ENCODE data around the gene KCNE4. TPM values are rescaled to one million over a fixed set of nuclear protein-coding genes. Genes with fewer than 3 reads are reported as not detected.
A peak's percentile ranks its signal among the peaks of the same experiment; 100 is the strongest.

KCNE4 gene, protein sequence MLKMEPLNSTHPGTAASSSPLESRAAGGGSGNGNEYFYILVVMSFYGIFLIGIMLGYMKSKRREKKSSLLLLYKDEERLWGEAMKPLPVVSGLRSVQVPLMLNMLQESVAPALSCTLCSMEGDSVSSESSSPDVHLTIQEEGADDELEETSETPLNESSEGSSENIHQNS
- total RNA-seq (11.0 and 25.3 TPM in 2 replicates), polyA plus RNA-seq (6.0 and 17.8 TPM in 2 replicates), polyA minus RNA-seq (ENCODE audit: low replicate concordance) (3.6 and 4.0 TPM in 2 replicates)
- polyA plus RNA-seq (2012) = 4.3 and 13.1 TPM in 2 replicates

DNA sequence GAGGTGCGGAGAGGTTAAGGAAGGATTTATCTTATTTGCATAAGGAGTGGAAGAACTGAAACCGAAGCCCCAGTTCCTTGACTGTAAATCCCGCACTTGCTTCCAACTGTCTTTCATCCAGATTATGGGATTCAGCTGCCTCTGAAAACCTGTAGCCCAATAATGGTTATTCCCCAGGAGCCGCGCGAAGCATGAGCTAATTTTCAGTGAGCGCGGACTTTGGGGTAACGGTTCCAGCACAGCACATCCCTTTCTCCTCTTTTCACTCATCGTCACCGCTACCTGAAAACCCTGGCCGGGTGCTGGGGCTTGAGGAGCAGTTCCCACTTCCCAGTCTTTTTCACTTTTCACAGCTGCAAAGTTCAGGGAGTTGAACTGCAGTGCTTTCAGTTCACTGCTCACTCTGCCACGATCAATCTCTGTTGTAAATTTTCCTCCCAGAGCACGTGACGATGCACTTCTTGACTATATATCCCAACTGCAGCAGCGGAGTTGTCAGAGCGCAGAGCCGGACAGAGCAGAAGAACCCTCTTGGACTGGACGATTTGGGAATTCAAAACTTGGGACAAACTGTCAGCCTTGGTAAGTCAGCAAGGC is at the start of gene KCNE4:
Gene KCNE4 (plus strand): TSS at position 498 of the 597 bp plus-strand sequence. CDS start 641 bp downstream, outside the sequence.
- peak within 1 kb of the TSS; percentile 88 for H3K27ac ChIP-seq (ENCODE audit: insufficient read depth, low read length)
- no peaks in the 10 kb centered on the region for H3K27me3 ChIP-seq (ENCODE audit: control insufficient read depth, insufficient read depth, low read length)
- no peaks in the 10 kb centered on the region for H3K36me3 ChIP-seq (ENCODE audit: control insufficient read depth, insufficient read depth, low read length)
- peaks cover 22% of the 10 kb centered on the region for H3K4me1 ChIP-seq (ENCODE audit: control insufficient read depth, extremely low read depth, insufficient read depth, low read length)
- peak within 1 kb of the TSS; percentile 79 for H3K9ac ChIP-seq (ENCODE audit: insufficient read depth, low read length)
- H3K79me2 ChIP-seq (ENCODE audit: control insufficient read depth, insufficient read depth, low read length) = peaks cover 29% of the 10 kb centered on the region
- peak; percentile 52 to 87 for DNase-seq (ENCODE audit: low read depth in 2 of 2)
- peak within 1 kb of the TSS; percentile 78 for H2AFZ ChIP-seq (ENCODE audit: low read length)
- H4K20me1 ChIP-seq (ENCODE audit: control insufficient read depth, extremely low read depth, insufficient read depth, low read length) = no peaks in the 10 kb centered on the region
- peak within 1 kb of the TSS; percentile 96 for H3K4me2 ChIP-seq (ENCODE audit: extremely low read depth, insufficient read depth, low read length)
- H3K9me3 ChIP-seq (ENCODE audit: control insufficient read depth, insufficient read depth, low read depth, low read length) = no peaks in the 10 kb centered on the region
- H3K4me3 ChIP-seq (replicated peaks in 1 of 4; ENCODE audit: control extremely low read depth in 1 of 4, insufficient read depth in 1 of 4, low read depth in 3 of 4, low read length in 4 of 4) = peak within 1 kb of the TSS; percentile 63 to 75 (median 70)
- no peak for TF ChIP-seq EZH2 (IDR thresholded peaks at IDR 0.05; ENCODE audit: low read length, missing control alignments)
- TF ChIP-seq, protein P1, sequence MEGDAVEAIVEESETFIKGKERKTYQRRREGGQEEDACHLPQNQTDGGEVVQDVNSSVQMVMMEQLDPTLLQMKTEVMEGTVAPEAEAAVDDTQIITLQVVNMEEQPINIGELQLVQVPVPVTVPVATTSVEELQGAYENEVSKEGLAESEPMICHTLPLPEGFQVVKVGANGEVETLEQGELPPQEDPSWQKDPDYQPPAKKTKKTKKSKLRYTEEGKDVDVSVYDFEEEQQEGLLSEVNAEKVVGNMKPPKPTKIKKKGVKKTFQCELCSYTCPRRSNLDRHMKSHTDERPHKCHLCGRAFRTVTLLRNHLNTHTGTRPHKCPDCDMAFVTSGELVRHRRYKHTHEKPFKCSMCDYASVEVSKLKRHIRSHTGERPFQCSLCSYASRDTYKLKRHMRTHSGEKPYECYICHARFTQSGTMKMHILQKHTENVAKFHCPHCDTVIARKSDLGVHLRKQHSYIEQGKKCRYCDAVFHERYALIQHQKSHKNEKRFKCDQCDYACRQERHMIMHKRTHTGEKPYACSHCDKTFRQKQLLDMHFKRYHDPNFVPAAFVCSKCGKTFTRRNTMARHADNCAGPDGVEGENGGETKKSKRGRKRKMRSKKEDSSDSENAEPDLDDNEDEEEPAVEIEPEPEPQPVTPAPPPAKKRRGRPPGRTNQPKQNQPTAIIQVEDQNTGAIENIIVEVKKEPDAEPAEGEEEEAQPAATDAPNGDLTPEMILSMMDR (conservative IDR thresholded peaks at IDR 0.05 in 1 of 2, IDR thresholded peaks at IDR 0.05 in 1 of 2; ENCODE audit: low read depth in 1 of 2, low read length in 2 of 2) = no peak

DNA sequence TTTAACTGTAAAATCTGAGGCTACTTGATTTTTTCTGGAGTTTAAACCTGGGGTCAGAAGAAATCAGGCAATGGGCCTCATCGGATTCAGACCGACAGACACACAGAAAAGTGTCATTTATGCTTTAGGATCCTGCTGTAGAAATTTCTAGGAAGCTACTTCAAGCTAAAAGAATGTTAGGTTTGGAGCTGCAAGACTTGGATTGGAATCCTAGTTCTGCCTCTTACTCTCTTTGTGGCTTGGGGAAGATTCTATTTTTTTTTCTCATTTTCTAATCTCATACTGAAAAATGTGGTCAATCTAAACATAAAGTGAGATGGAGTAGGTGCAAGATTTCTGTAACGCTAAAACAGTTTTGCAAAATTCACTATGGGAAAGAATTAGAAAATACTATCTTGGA is 48.8 kb upstream of the KCNE4 start:
- H2AFZ ChIP-seq (ENCODE audit: low read length) = no peak overlapping the region
- H3K27me3 ChIP-seq (ENCODE audit: control insufficient read depth, insufficient read depth, low read length) = no peaks in the 10 kb centered on the region
- H3K9me3 ChIP-seq (ENCODE audit: control insufficient read depth, insufficient read depth, low read depth, low read length) = no peaks in the 10 kb centered on the region
- H3K79me2 ChIP-seq (ENCODE audit: control insufficient read depth, insufficient read depth, low read length) = no peaks in the 10 kb centered on the region
- H3K4me2 ChIP-seq (ENCODE audit: extremely low read depth, insufficient read depth, low read length) = no peak overlapping the region
- no peak for TF ChIP-seq EZH2 (IDR thresholded peaks at IDR 0.05; ENCODE audit: low read length, missing control alignments)
- TF ChIP-seq, protein P1 (conservative IDR thresholded peaks at IDR 0.05 in 1 of 2, IDR thresholded peaks at IDR 0.05 in 1 of 2; ENCODE audit: low read depth in 1 of 2, low read length in 2 of 2) = no peak
- no peak overlapping the region for H3K27ac ChIP-seq (ENCODE audit: insufficient read depth, low read length)
- H3K4me1 ChIP-seq (ENCODE audit: control insufficient read depth, extremely low read depth, insufficient read depth, low read length) = peaks cover 3% of the 10 kb centered on the region
- no peak overlapping the region for H3K9ac ChIP-seq (ENCODE audit: insufficient read depth, low read length)
- DNase-seq (ENCODE audit: low read depth in 2 of 2) = peak in 1 of 2 donors; percentile 65
- no peaks in the 10 kb centered on the region for H3K36me3 ChIP-seq (ENCODE audit: control insufficient read depth, insufficient read depth, low read length)
- no peak overlapping the region for H3K4me3 ChIP-seq (replicated peaks in 1 of 4; ENCODE audit: control extremely low read depth in 1 of 4, insufficient read depth in 1 of 4, low read depth in 3 of 4, low read length in 4 of 4)
- no peaks in the 10 kb centered on the region for H4K20me1 ChIP-seq (ENCODE audit: control insufficient read depth, extremely low read depth, insufficient read depth, low read length)

DNA sequence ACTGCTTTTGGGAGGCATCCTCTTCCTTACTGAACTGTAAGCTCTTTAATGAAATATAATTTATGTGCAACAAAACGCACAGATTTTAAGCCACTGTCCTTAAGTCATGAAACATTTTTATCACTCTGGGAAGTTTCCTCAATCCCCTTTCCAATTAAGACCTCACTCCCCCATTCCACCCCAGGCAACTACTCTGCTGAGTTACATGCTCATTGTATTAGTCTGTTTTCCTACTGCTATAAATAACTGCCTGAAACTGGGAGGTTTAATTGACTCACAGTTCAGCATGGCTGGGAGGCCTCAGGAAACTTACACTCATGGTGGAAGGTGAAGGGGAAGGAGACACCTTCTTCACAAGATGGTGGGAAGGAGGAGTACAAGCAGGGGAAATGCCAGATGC is 46.5 kb upstream of the KCNE4 start:
- TF ChIP-seq, protein P1 (conservative IDR thresholded peaks at IDR 0.05 in 1 of 2, IDR thresholded peaks at IDR 0.05 in 1 of 2; ENCODE audit: low read depth in 1 of 2, low read length in 2 of 2) = no peak
- no peak for TF ChIP-seq EZH2 (IDR thresholded peaks at IDR 0.05; ENCODE audit: low read length, missing control alignments)
- H3K79me2 ChIP-seq (ENCODE audit: control insufficient read depth, insufficient read depth, low read length) = no peaks in the 10 kb centered on the region

More for the DNA sequence above, 46.5 kb upstream of the KCNE4 start:
- DNase-seq (ENCODE audit: low read depth in 2 of 2) = peak in 1 of 2 donors; percentile 23
- H3K4me2 ChIP-seq (ENCODE audit: extremely low read depth, insufficient read depth, low read length) = no peak overlapping the region
- no peak overlapping the region for H3K4me3 ChIP-seq (replicated peaks in 1 of 4; ENCODE audit: control extremely low read depth in 1 of 4, insufficient read depth in 1 of 4, low read depth in 3 of 4, low read length in 4 of 4)
- no peaks in the 10 kb centered on the region for H4K20me1 ChIP-seq (ENCODE audit: control insufficient read depth, extremely low read depth, insufficient read depth, low read length)
- no peaks in the 10 kb centered on the region for H3K27me3 ChIP-seq (ENCODE audit: control insufficient read depth, insufficient read depth, low read length)
- H3K27ac ChIP-seq (ENCODE audit: insufficient read depth, low read length) = no peak overlapping the region
- peaks cover 15% of the 10 kb centered on the region for H3K4me1 ChIP-seq (ENCODE audit: control insufficient read depth, extremely low read depth, insufficient read depth, low read length)
- H3K9me3 ChIP-seq (ENCODE audit: control insufficient read depth, insufficient read depth, low read depth, low read length) = no peaks in the 10 kb centered on the region
- H2AFZ ChIP-seq (ENCODE audit: low read length) = no peak overlapping the region
- no peak overlapping the region for H3K9ac ChIP-seq (ENCODE audit: insufficient read depth, low read length)
- no peaks in the 10 kb centered on the region for H3K36me3 ChIP-seq (ENCODE audit: control insufficient read depth, insufficient read depth, low read length)

Measured in fibroblast of lung (primary cell).